ENCODE data around the gene SPRED1. TPM values are rescaled to one million over a fixed set of nuclear protein-coding genes. Genes with fewer than 3 reads are reported as not detected.

SPRED1 gene
- polyA plus RNA-seq, 3 donors = 2.5 to 3.3 (median 3.2) TPM

- H3K4me1 ChIP-seq (ENCODE audit: control insufficient read depth in 1 of 2, insufficient read depth in 2 of 2, low read length in 2 of 2) = no peaks in the 10 kb centered on the region
- H3K4me3 ChIP-seq (replicated peaks in 1 of 3; ENCODE audit: low read depth in 2 of 3, low read length in 3 of 3) = no peak overlapping the region
- no peak overlapping the region for H2AFZ ChIP-seq (ENCODE audit: insufficient read depth, low read depth, low read length, poor library complexity, severe bottlenecking)
- no peaks in the 10 kb centered on the region for H3K9me3 ChIP-seq (replicated peaks in 1 of 2; ENCODE audit: control insufficient read depth in 1 of 2, insufficient read depth in 1 of 2, low read length in 2 of 2)
- no peak for TF ChIP-seq CTCF (IDR thresholded peaks at IDR 0.05)
- H3K9ac ChIP-seq (ENCODE audit: insufficient read depth, low read length, poor library complexity, severe bottlenecking) = no peak overlapping the region
- H3K27me3 Mint-ChIP-seq (ENCODE audit: low read depth in 3 of 3) = peaks cover 4 to 5% (median 5%) of the 10 kb centered on the region in 3 donors
- peaks cover 0 to 6% (median 0%) of the 10 kb centered on the region in 7 donors for H3K9me3 Mint-ChIP-seq
- no peaks in the 10 kb centered on the region for H3K27me3 ChIP-seq (ENCODE audit: control insufficient read depth in 2 of 2, insufficient read depth in 2 of 2, low read length in 2 of 2)
- no peak overlapping the region for H3K4me3 Mint-ChIP-seq
- H3K4me1 Mint-ChIP-seq = peaks cover 4% of the 10 kb centered on the region
- H3K27ac Mint-ChIP-seq = no peak overlapping the region
- H4K20me1 ChIP-seq (ENCODE audit: insufficient read depth, low read length) = no peaks in the 10 kb centered on the region
- intact Hi-C loops (cut with micrococcal nuclease) = no loop called here
- no peaks in the 10 kb centered on the region for H3K36me3 Mint-ChIP-seq
- H3K27ac ChIP-seq (ENCODE audit: low read depth in 1 of 2, low read length in 2 of 2) = no peak overlapping the region
- H3K4me2 ChIP-seq (replicated peaks; ENCODE audit: extremely low read depth, low read length, poor library complexity, severe bottlenecking) = no peak overlapping the region
- DNase-seq = no peak
- no peaks in the 10 kb centered on the region for H3K36me3 ChIP-seq (replicated peaks in 1 of 2; ENCODE audit: control insufficient read depth in 1 of 2, insufficient read depth in 2 of 2, low read length in 2 of 2)
- no peaks in the 10 kb centered on the region for H3K79me2 ChIP-seq (ENCODE audit: insufficient read depth, low read length)
Observed at GRCh38 chr15:38374029-38374428, 121.4 kb downstream of the SPRED1 start.

- Mint-ChIP-seq H3K36me3 (no peaks in the 10 kb centered on the region), H3K4me1 (peaks cover 4% of the 10 kb centered on the region), H3K27me3 (ENCODE audit: low read depth in 3 of 3) (peaks cover 4 to 5% (median 5%) of the 10 kb centered on the region in 3 donors), H3K9me3 (peaks cover 0 to 6% (median 0%) of the 10 kb centered on the region in 7 donors), H3K27ac (no peak overlapping the region), H3K4me3 (no peak overlapping the region)
- DNase-seq = no peak
- Histone ChIP-seq H3K4me2 (replicated peaks; ENCODE audit: extremely low read depth, low read length, poor library complexity, severe bottlenecking) (no peak overlapping the region), H3K27me3 (ENCODE audit: control insufficient read depth in 2 of 2, insufficient read depth in 2 of 2, low read length in 2 of 2) (no peaks in the 10 kb centered on the region), H3K79me2 (ENCODE audit: insufficient read depth, low read length) (no peaks in the 10 kb centered on the region), H3K27ac (ENCODE audit: low read depth in 1 of 2, low read length in 2 of 2) (no peak overlapping the region), H3K4me1 (ENCODE audit: control insufficient read depth in 1 of 2, insufficient read depth in 2 of 2, low read length in 2 of 2) (no peaks in the 10 kb centered on the region), H4K20me1 (ENCODE audit: insufficient read depth, low read length) (no peaks in the 10 kb centered on the region), H3K9ac (ENCODE audit: insufficient read depth, low read length, poor library complexity, severe bottlenecking) (no peak overlapping the region), H2AFZ (ENCODE audit: insufficient read depth, low read depth, low read length, poor library complexity, severe bottlenecking) (no peak overlapping the region), H3K4me3 (replicated peaks in 1 of 3; ENCODE audit: low read depth in 2 of 3, low read length in 3 of 3) (no peak overlapping the region), H3K9me3 (replicated peaks in 1 of 2; ENCODE audit: control insufficient read depth in 1 of 2, insufficient read depth in 1 of 2, low read length in 2 of 2) (no peaks in the 10 kb centered on the region), H3K36me3 (replicated peaks in 1 of 2; ENCODE audit: control insufficient read depth in 1 of 2, insufficient read depth in 2 of 2, low read length in 2 of 2) (no peaks in the 10 kb centered on the region)
- TF ChIP-seq CTCF (IDR thresholded peaks at IDR 0.05) = no peak
- 93% methylated on average over 4 of the region's 4 CpGs for WGBS (ENCODE audit: insufficient coverage)
- intact Hi-C loops (cut with micrococcal nuclease) = no loop called here
Observed at GRCh38 chr15:38374556-38374955, 121.9 kb downstream of the SPRED1 start.

Measured in CD14-positive monocyte (primary cell).